Activated CD4-positive, alpha-beta T cell treated with anti-CD3 and anti-CD28 coated beads, Interleukin-2, amount 50 U/mL, for 24 hours (primary cell): ENCODE data around the gene PIGU.

ENCODE experiments used
- DNase-seq, 2 donors: peaks; one replicate each; pipeline ENCODE4 v3.0.0-alpha.2; 2020; ENCODE audit warnings: low read depth in 1 of 2, low spot score in 1 of 2

Gene PIGU

DNA sequence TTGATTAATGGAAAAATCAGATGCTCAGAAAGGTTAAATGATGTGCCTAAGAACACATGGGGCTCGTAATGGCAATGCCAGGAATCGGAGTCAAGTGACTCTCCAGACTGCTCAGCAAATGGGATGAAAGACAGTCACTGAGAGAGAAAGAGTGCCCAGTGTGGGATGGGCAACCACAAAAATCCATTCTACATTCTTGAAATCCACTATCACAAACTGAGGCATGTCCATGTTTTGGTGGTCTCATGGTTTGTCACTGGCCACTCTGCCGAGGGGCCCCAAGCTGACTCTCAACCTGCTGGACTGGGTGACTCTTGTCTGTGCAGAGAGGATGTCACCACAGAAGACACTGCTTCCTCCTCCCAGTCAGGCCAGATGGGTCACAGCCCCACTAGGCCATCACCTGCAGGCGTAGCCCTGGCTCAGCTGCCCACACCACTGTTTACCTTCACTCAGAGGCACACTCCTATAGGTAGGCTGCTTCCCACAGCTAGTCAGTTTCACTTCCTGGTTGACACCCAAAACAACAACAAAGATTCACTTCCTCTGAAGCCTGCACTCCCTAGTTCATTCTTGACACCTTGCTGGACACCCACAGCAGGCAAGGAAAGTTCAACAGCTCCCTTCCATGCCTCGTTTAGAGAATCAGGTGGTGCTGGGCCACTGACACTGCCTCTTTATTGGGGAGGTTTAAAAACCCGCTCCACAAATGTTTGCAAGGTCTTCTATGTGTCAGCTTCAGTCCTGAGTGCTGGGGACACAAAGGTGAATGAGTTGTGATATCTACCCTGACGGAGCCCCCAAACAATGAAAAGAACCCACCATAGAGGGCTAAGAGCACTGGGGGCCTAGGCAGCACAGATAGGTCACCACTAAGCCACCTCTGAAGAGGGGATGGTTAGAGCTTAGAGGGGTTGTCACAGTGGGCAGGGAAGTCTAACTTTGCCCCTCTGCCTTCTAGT, 96.6 kb downstream of the PIGU start:
- no peak for DNase-seq

DNA sequence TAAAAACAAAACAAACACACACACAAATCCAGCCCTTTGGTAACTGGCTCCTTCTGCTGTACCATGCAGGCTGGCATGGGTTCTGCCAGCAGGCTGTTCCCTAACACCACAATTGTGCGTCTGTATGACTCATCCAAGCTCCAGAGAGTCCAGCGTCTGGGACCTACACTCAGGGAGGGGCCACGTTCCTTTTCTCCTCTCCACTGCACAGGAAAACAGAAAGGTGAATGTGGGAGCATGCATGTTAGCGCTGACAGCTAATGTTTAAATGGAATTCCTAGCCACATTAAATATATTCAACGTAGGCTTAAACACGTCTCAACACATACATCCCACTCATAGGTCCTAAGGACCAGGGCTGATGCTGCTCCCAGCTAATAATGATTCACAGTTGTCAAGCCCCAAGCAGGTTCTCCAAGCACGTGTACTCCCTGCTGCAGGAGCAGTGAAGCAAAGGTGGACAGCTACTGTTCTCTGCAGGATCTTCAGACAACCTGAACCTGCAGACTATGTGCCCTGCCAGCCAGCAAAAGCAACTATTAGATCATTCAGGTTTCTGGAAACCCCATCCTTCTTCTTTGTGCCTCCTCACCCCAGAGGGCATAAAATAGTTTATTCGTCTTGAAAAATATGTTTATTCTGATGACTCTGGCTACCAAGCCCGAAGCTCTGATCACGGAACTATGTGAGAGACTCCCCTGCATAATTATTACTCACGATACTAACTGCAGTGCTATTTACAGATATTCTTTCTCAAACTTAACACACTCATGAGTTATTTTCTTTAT, 97.5 kb downstream of the PIGU start:
- no peak for DNase-seq

- DNase-seq, result no peak
These were observed 98.4 kb downstream of the PIGU start for GRCh38 chr20:34578521-34578920.

- DNase-seq, result no peak
These were observed 98.9 kb downstream of the PIGU start for GRCh38 chr20:34578025-34578424.

GRCh38 chr20:34577061-34577460, 99.8 kb downstream of the PIGU start:
- no peak for DNase-seq

GRCh38 chr20:34575756-34576155, 101.1 kb downstream of the PIGU start:
- DNase-seq, result no peak

DNA sequence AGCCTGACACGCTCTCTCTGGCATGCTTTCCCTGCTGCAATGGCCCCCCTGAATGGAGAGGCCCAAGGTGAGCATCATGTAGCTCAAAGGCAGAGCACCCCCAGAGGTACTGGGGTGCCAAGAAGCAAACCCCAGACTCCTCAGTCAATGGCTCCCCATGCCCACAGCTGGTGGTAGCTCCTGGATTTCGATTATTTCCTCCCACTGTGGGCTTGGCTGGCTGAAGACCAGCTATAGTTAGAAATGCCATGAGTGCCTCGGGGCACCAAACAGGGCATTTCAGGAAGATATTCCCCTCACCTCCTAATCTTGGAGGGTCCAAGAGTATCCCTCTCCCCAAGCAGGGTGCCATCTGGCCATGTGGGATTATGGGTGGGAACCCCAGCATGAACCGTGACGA, 101.6 kb downstream of the PIGU start:
- no peak for DNase-seq

DNA sequence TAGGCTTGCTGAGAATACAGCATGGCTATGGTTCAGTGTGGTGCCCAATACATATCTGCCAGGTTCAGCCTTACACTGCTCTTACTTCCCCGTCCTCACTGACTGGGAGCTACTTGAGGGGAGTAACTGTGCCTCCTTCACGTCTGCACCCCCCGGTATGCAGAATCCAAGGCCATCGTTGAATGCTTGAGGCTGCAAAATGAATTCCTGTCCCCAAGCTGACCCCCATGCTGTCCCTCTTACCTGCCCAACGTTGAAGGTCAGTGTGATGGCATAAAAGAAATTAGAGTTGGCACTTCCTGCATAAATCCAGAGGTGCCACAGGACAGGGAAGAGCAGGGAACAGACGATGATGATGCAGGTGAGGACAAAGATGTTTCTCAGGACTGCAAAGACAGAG, 102.0 kb downstream of the PIGU start:
- no peak for DNase-seq

DNA sequence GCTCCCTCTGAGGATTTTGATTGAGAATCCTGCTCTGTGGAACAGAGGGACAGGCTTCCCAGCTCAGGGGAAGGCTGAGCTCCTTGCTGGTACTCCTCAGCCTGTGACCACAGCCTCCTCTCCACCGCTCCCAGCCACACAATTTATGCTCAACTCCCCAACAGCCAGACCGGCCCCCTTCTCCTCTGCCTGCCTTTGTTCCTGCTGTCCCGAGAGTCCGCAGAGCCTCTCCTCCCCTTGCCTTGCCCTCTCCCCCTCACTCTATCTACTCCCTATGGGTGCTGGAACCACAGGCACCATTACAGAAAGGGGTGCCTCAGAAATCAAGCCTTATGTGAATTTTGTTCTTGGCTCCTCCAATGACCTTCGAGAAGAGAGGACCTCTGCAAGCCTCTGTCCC, 102.5 kb downstream of the PIGU start:
- no peak for DNase-seq

GRCh38 chr20:34573541-34574300, 103.2 kb downstream of the PIGU start:
- DNase-seq, result no peak

DNA sequence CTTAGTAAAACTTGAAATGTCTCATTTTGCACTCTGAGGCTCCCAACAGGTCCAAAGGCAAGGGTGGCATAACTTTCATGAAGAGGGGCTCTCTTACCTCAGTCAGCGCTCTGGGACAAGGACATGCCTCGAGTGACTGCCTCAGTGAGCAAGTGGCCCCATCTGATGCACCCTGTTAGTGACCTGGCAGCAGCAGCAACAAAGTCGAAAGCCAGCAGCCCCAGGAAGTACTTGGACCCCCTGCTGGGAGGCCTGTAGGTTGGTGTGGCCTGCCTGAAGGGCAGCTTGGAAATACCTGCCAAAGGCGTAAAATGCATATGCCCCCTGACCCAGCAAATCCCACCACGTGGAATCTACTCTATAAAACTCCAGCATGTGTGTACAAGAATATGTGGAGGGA, 105.1 kb downstream of the PIGU start:
- DNase-seq, result no peak

DNA sequence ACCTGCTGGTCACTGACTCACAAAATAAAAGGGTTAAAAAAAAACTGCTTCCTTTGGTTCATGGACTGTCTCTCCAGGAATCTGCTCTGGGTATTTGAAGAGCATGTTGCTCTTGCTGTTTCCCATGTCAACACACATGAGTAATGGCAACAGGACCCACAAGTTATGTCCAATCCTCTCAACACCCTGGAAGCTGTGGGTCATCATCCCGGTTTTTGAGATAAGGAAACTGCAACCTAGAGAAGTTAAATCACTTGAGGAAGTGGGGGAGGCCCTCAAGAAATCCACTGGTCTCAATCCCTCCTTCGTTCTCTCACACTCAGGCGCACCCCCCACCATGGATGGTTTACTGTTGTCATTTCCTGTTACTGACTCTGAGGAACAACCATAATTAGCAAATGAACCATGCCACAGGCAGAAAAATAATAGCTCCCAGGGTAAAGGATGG, 106.0 kb downstream of the PIGU start:
- DNase-seq, result no peak

DNA sequence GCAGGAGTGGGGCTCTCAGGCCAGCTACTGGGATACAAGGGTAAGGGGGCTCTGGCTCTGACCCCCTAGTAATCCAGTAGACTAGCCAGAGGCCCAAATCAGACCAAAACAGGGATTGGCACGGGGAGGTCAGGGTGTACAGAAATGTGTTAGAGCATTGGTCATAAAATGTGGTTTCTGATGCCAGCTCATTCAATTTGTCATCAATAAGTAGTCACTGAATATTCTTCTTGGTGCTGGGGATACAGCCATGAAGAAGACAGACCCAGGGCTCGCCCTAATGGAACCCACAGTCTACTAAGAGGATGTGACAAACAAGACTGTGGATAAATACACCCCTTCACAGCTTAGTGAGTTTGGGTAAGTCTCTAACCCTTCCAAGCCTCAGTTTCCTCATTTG, 107.3 kb downstream of the PIGU start:
- no peak for DNase-seq

DNA sequence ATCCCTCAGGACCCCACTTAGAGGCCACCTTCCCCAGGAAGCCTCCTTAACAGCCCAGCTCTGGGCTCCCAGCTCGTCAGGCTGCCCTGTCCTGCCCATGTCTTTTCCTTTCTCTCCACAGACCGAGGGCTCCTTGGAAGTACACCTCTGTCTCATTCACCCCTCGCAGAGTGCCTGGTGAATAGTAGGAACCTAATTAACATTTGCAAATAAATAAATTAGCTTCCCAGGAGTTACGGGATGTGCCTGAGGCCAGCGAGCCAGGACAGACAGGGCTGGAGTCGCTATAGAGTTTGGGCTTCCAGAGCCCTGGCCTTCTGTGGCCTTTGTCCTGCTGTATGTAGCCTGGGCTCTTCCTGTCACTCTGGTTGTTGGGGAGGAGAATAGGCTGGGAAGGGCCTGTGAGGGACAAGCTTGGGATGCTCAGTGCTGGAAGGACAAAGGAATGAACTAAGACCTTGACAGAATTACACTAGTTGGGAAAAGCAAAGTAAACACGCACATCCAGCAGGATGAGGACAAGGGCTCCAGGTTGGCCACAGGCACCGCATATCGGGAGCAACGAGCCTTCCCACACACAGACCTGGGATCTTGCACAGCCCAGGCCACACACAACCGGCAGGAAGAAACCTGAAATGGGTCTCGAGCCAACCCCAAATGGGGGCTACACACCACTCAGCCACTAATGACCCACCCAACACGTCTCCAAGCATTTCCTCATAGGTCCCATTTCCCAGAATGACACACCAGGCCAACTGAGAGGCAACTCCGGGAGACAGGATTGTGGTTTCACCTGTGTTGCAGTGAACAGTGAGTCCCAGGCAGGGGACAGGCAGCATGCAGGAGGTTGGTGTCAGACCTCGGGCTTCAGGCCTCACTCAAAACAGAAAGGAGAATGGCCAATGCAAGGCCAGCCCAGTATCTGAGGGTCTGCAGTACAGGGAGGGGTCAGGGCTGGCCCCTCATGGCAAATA, 108.7 kb downstream of the PIGU start:
- no peak for DNase-seq

GRCh38 chr20:34566978-34567891, 109.7 kb downstream of the PIGU start:
- DNase-seq, result no peak

DNA sequence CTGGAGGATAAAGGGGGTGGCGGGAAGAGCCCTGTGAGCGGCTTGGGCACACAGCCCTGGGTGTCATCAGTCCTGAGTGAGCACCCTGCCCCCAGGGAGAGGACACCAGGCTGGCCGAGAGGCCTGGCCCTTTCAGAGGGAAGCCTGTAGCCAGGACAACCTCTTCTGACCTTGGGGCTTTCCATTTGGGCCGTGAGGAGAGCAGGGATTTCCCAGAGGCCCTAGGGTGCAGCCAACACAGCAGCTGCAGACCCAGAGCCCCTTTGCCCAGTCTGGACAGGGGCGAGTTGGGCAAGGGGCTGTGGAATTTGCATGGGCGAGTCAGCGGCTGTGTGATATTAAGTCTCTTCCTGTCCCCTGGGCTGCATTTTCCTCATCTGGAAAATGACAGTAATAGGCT, 112.1 kb downstream of the PIGU start:
- no peak for DNase-seq

GRCh38 chr20:34562641-34563040, 114.3 kb downstream of the PIGU start:
- DNase-seq, result no peak

- DNase-seq, result no peak
These were observed 115.2 kb downstream of the PIGU start for GRCh38 chr20:34561661-34562060.

DNA sequence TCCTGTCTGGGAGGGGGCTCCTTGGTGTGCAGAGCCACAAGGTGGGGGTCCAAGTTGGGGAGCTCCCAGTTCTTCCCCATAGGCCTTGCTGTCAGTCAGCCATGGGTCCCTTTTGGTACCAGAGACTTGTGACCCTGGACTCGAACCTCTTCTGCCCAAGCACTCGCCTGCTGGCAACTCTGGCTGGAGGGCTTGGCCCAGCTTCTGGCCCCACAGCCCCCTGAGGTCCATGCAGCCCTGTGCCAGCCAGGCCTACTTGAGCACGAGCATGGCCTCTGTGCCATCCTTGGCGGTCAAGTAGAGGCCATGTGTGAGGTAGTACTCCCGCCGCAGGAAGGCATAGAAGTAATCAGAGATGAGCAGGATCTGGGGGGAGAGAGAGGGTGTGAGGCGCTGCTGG, 116.3 kb downstream of the PIGU start:
- no peak for DNase-seq
